GM19455 (cell line): ENCODE data around the gene KIAA0319L.

ENCODE experiments used
- ATAC-seq: cut with Tn5 transposase; IDR thresholded peaks from one replicate; pipeline ENCODE4 v1.9.1; 2021; ENCODE audit not compliant: unreplicated experiment

The KIAA0319L gene

DNA sequence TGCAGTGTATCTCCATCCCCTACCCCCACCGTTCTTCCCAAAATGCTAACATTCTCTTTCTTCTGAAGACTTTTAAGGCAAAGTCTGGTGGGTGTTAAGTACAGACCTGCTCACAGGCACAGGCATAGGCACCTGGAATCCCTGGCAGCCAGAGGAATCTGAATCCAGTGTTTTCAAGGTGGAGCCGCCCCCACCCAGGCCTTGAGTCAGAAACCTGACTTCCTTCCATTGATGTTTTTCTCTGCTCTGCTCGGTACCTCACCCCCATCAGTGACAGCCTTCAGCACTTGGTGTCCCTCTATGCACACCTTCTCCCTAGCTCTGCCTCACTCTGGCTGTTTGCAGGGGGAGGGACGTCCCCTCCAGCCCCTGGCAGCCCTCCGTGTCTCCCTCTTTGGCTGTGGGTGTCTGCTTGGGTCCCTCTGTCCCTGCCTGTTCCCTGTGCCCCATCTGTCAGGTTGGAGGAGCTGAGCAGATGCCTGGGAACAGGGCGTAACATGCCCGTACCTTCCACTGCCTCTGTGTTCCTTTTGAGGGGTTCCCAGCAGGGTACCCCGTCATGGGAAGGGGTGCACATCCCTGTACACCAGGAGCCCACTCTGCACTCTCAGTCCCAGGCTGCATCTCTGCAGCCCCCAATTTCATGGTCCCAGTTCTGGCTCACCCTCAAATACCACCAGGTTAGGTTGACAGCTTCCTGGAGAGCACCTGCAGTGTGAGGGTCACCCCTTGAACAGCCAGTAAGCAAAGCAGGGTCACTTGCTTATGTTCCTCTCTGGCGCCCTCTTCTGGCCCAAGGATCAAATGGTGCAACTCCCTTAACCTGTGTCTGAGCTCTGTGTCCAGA, 7.1 kb upstream of the KIAA0319L start:
- ATAC-seq = no peak

DNA sequence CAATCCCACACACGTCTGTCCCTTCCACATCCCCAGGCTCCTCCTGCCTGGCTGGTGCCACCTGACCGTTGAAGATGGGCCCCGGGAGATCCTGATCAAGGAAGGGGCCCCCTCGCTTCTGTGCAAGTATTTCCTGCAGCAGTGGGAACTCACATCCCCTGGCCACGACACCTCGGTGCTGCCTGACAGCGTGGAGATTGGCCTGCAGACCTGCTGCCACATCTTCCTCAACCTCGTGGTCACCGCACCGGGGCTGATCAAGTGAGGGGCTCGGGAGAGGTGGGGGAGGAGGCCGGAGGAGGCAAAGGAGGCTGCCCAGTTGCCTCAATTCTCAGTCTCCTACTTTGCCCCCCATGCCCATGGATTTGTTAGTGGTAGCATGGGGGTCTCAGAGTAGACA, 6.0 kb upstream of the KIAA0319L start:
- ATAC-seq = no peak

DNA sequence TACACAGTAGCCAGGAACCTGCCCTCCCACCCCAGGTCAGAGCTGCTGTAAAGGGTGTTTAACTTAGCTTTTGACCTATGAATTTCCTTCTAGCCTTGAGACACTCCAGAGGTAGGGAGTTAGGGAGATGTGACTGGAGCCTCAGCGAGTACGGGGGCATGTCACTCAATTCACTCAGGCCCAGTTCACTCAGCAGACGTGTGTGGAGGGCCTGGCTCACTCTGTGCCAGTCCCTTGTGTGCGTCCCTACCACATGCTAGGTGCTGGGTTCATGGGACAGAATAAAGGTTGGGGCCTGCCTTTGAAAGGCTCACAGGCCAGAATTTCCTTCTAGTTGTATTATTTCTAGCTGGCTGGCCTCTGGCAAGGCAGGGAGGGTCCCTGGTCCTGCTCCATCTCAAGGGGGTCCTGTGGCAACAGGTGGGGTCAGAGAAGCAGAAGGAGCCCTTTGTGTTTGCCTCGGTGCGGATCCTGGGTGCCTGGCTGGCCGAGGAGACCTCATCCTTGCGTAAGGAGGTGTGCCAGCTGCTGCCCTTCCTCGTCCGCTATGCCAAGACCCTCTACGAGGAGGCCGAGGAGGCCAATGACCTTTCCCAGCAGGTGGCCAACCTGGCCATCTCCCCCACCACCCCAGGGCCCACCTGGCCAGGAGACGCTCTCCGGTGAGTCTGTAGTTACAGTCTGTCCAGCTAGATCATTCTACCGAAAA, 4.9 kb upstream of the KIAA0319L start:
- no peak for ATAC-seq

DNA sequence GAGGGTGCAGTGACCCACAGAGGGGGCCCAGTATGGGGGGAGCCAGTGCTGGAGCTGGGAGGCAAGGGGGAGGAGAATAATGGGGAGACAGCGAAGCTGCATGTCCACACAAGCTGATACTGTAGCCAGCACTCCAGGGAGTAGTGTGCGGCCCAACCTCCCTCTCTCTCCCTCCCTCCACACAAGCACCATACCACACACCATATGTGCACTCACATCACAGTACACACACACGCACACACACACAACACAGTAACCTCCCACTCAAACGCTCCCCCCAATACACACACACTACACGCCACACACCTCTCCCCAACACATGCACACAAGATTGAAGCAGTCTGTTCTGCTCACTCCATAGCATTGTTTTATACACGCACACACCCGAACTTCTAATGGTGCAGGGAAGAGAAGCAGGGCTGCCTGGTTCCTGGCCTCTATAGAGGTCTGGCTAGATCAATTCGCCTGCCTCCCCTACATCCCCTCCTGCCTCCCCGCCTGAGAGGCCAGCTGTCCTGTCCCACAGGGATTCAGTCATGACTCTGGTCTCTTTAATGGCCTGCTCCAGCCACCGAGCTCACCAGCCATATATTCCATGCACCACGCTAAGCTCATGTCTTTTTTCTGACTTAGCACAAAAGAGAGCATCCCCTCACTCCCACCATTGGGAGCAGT, 4.2 kb upstream of the KIAA0319L start:
- ATAC-seq = no peak

DNA sequence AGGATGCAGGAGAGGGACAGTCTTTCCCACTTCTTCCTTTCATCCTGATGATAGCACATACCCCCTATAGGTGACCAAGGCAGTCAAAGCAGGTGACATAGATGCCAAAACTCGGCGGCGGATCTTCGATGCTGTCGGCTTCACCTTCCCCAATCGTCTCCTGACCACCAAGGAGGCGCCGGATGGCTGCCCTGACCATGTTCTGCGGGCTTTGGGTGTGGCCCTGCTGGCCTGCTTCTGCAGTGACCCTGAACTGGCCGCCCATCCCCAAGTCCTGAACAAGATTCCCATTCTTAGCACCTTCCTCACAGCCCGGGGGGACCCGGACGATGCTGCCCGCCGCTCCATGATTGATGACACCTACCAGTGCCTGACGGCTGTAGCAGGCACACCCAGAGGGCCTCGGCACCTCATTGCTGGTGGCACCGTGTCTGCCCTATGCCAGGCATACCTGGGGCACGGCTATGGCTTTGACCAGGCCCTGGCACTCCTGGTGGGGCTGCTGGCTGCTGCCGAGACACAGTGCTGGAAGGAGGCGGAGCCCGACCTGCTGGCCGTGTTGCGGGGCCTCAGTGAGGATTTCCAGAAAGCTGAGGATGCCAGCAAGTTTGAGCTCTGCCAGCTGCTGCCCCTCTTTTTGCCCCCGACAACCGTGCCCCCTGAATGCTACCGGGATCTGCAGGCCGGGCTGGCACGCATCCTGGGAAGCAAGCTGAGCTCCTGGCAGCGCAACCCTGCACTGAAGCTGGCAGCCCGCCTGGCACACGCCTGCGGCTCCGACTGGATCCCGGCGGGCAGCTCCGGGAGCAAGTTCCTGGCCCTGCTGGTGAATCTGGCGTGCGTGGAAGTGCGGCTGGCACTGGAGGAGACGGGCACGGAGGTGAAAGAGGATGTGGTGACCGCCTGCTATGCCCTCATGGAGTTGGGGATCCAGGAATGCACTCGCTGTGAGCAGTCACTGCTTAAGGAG, 3.3 kb upstream of the KIAA0319L start:
- no peak for ATAC-seq

DNA sequence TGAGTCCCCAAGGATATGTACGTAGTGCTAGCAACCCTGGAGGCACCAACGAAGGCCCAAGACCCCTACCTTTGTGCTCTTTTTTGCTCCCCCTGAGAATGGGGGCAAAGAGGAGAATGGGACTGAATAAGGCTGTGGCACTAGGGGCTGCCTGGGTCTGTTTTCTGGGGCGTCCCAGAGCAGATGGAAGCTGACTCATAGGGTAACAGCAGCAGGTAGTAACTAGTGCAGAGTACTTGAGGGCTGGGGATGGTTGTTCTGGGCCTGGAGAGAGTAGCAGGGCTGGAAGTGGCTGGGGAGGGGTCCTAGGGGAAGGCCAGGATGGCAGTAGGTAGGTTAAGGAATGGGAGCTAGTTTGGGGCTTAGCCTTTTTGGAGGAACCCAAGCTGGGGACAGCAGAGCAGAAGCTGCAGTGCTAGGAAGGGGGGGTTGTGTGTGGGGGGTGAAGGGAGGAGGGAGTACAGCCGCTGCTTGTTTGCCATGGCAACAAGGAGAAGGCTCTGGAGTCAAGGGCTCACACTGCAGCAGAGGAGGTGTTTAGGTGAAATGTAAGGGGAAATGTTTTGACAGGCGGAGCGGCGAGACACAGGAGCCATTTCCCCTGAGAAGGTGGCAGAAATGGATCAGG, 2.2 kb upstream of the KIAA0319L start:
- ATAC-seq = no peak

DNA sequence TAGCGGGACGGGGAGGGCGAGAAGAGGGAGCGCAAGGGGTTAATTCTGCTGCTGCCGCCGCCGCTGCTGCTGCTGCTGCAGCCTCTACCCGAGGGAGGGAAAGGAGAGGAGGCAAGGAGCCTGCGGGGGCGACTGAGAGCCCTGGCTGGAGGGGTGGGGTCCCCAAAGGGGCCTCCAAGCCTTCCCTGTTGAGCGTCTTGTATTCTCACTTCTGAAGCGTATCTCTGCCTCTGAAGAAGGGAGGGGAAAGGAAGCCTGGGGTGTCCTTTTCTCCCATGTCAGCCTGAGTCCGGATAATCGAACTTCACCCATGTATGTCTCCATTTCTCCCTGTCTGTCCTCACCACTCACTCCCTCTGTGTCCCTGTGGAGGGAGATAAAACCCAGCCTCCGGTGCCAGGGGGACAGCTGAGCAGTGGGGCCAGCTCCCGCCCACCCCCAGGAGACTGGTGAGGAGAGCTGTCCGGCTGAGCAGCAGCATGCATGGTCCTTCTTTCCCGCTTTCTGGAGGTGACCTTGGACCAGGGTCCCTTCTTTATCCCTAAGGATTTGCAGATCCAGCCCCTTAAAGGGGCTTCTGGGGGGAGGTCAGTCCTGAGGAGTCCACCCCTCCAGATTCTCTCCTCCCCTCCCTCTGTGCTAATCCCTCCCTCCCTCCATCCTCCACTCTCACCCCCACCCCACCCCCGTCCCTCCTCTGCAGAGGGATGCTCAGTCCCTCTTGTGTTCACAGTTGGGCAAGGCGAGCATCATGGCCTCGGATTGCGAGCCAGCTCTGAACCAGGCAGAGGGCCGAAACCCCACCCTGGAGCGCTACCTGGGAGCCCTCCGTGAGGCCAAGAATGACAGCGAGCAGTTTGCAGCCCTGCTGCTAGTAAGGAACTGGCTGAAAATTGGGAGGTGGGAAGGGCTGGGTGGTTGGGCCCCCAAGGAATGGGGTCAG, 1.4 kb upstream of the KIAA0319L start:
- no peak for ATAC-seq

DNA sequence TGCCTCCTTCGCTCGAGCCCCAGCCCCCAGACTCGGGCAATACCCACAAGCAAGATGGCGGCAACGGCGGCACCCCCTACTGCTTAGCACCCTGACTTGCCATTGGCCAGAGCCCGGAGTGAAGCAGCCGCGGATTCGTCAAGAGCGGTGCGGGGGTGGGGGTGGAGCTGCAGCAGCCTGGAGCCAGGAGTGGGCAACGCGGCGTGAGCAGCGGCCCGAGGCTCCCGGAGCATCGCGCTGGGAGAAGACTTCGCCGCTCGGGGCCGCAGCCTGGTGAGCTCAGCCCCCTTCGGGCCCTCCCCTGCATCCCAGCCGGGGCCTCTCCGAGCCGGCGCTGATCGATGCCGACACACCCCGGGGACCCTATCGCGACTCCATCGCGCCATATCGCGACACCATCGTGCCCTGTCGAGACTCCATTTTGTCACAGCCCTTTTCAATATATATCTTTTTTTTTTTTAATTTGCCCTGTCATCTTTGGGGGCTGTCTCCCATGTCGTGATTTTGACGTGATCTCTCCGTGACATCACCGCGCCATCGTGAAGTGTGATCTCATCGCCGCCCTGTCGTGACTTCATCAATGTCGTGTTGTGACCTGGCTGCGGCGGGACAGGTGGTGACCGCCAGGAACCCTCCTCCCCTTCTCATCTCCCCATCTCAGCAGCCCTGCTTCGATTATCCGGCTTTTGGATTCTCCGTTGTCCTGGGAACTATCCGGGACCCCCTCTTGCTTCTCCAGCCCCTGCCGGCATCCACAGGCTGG, 589 bp upstream of the KIAA0319L start, which contains the start of gene NCDN:
TSS of gene NCDN (plus strand) at position 189 of the 763 bp plus-strand sequence. CDS start at position 581, 392 bp downstream.
- peak; percentile 82 for ATAC-seq

DNA sequence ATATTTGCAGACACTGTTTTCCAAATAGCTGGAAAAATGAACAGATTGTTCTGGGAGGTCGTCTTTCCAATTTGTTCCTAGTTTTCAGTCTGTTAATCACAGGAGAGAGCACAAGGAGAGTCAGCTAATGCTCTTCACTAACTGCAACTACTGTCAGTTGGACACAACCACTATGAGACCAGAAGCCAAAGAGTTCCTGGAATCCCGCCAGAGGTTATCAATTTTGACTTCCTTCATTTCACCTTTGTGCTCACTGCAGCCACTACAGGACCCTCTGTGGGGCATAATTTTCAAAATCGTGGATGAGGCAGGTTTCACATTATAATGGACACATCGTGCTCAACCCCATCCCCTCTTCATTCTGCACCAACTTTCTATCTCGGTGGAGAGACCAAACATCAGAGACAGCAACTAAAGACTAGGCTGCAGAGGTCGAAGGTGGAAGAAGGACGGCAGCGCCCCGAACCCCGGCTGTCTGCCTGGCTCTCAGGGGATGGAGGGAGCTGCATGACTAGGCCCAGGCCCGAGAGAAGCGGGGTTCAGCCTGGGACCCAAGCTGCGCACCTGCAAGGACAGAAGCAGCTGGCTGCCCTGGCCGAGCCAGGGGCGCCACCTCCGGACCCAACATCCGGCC, 602 bp downstream of the KIAA0319L start:
- no peak for ATAC-seq

DNA sequence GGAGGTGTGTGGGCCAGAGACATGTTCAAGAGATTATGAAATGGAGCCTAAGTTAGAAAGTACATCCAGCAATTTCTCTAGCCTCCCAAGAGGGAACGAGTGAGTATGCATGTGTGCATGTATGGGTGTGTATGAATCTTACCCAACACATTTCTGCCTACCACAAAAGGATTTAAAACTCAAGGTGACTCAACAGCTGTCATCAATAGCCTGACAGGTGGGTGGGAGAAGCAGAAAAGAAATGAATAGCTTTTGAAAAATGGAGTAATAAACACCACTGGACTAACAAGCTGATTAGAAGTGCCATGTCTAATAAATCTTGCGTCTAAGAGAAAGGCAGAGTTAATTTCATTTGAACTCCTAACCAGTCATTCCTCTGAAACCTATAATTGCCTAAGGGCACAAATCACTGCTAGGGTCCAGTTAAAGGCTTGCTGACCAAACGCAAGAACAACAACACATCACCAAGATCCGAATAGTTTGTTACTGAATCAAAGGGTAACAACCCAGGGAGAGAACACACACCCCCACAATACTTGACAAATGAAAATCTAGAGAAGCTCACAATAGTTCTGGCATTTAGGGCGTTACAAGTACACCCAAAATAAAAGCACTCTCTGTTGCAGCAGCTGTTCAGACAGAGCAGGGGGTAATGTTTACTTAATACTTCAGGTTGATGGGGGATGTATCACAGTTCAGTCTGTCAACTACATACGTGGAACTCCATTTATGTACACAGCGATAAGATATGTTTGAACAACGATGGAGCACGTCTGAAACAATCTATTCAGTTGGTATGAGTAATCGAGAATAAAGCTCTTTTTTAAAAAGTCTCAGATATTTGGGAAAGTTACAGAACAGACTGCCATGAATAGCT, 1.4 kb downstream of the KIAA0319L start:
- no peak for ATAC-seq

DNA sequence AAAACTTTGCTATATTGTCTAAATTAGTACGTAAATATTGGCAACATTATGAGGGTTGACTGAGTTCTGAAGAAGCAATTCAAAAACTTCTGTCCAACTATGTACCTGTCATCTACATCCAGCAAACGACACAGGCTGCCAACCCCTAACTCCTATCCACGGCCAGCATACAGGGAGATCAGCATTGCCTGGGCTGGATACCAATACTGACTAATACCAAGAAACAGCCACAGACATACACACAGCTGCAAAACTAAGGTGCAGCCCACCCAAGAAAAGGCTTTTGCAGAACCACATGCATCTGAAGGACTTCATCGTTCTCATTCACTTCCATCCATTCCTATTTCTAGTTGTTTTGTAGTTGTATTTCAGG, 2.0 kb downstream of the KIAA0319L start:
- ATAC-seq = no peak

DNA sequence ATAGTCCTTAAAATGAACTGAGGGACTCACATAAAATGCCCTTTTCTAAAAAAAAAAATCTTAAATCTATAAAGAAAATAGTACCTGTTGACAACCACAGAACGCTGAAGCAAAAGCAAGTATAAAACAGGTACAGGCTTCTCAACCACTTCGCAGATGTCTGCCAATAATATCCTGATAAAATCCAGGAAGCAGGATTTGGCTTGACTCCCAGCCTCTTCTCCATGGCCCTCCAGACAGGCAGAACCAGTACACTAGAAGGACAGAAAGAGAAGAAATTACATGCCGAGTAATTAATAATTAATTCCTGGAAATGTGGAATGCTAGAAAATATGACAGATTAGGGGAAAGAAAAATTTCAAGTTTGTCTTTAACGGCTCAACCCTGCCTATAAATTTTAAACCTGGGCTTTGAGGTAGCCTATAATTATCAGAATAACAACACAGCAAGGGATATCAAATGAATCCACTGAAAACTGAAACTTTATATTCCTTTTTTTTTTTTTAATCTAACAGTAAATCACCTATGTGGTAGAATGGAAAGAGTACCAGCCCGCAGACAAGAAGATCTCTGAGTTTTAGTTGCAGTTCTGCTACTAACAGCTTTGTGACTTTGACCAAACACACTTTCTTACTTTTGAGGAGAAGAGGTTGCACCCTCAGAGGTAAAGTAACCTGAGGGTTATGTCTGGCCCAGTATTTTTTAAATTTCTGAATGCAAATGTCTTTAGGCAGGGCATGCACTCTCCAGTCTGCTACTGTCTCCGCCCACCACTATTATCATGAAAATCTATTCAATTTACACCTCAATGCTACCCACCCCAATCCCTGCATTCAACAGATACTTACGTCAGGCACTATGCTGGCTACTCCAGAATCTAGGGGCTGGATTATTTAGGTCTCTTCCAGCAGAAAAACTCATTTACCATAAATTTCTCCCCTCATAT, 2.7 kb downstream of the KIAA0319L start:
- ATAC-seq = no peak

DNA sequence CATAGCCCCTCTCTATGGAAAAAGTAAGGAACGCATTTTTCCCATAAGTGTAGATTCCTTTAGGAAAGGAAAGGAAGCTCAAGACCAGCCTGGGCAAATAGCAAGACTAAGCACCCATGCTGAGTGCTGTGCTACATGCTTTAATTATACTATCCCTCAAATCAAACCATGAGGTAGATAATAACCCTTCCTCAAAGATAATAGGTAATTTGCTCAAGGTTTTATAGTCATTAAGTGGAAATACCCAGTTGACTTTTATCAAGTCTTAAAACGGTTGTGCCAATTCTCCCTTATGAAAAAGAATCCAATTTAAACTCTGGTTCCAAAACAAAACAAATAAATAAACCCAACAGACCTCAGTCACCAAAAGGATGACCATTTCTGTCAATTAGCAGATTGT, 3.4 kb downstream of the KIAA0319L start:
- no peak for ATAC-seq

DNA sequence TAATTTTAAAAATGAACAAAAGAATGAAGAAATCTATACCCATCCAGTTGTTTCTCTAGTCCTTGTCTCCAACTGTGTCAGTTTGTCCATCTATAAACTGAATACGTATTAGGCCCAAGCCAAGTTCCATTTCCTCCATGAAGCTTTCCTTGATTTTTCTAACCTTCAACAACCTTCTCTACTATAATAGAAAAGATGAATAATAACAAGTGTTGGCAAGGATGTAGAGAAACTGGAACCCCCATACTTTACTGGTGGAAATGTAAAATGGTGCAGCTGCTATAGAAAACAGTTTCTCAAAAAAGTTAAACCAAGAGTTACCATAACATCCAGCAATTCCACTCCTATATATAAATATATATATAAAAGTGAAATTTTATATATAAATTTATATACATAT, 10.6 kb downstream of the KIAA0319L start:
- no peak for ATAC-seq

DNA sequence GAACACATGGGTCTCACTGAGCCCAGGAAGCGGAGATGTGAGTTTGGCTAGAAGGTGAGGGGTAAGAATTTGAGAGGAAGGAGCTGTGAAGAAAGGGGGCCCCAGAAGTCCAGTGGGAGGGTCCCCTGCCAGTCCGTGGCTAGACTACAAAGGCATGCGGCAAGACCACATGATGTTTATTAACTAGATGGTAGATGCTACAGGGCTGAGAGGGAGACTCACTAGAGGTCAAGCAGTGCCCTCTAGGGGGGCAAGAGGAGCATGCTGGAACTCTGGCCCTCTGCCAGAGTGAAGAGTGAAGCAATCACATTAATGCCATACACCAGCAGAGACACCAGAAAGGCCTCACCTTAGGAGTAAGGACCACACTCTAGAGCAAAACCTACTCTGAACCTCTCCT, 12.2 kb downstream of the KIAA0319L start:
- ATAC-seq = no peak

DNA sequence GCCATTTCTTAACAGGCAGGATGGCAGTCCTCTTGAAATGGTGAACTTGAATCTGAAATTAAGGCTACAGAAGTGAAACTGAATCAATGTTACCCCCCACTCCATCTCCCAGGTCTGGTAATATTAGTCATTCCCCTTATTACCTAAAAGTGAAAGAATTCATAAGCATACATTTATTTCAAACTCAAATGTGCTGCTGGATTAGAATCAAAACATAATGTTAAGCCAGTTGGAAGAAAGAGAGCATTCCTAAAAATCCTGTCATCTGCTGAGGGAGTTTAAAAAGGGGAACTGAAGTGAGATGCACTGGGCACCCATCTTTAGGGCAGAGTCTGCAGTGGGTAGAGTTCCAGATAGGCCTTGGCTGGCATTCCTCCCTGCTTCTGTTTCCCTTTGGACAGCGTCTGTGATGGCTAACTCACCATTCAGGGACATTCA, 17.4 kb downstream of the KIAA0319L start:
- no peak for ATAC-seq
